ENCODE measurements around the gene MEX3A.

MEX3A gene

GRCh38 chr1:156115514-156116374, 33.5 kb upstream of the MEX3A start:
- Histone ChIP-seq H4K20me1 (ENCODE audit: control insufficient read depth, insufficient read depth, low read depth, low read length) (0 out of 2 replicates have a peak, but pooled peaks cover 3% of the 10 kb centered on the region), H3K9me2 (replicated peaks; ENCODE audit: control insufficient read depth, low read length) (no peaks in the 10 kb centered on the region), H3K27me3 (ENCODE audit: control insufficient read depth, low read length) (peaks cover 52% of the 10 kb centered on the region), H3K27ac (ENCODE audit: low read depth, low read length) (no peak overlapping the region), H3K4me2 (ENCODE audit: low read length) (peak overlapping the region; percentile 70), H3K79me2 (ENCODE audit: control insufficient read depth, low read length) (no peaks in the 10 kb centered on the region), H3F3A (ENCODE audit: control insufficient read depth, insufficient read depth) (no peaks in the 10 kb centered on the region), H3K36me3 (ENCODE audit: control insufficient read depth, low read length) (no peaks in the 10 kb centered on the region), H3K4me1 (ENCODE audit: control insufficient read depth, low read length) (peaks cover 11% of the 10 kb centered on the region), H3K4me3 (ENCODE audit: low read length) (peak overlapping the region; percentile 58; the same call in 1 of the 2 replicates), H3K9me3 (ENCODE audit: control insufficient read depth, insufficient read depth, low read length) (no peaks in the 10 kb centered on the region)
- TF ChIP-seq CTCF (IDR thresholded peaks at IDR 0.05; ENCODE audit: low read depth, low read length, poor library complexity, severe bottlenecking), result no peak
- no peak for TF ChIP-seq EZH2phosphoT487 (IDR thresholded peaks at IDR 0.05; ENCODE audit: borderline replicate concordance, low read length)

- H3K27me3 ChIP-seq (ENCODE audit: control insufficient read depth, low read length), result peaks cover 50% of the 10 kb centered on the region
- H3K9me2 ChIP-seq (replicated peaks; ENCODE audit: control insufficient read depth, low read length), result no peaks in the 10 kb centered on the region
- TF ChIP-seq EZH2phosphoT487 (IDR thresholded peaks at IDR 0.05; ENCODE audit: borderline replicate concordance, low read length) (peak; percentile 98; the same call in 1 of the 2 replicates), CTCF (IDR thresholded peaks at IDR 0.05; ENCODE audit: low read depth, low read length, poor library complexity, severe bottlenecking) (no peak)
- no peaks in the 10 kb centered on the region for H3F3A ChIP-seq (ENCODE audit: control insufficient read depth, insufficient read depth)
- no peaks in the 10 kb centered on the region for H3K9me3 ChIP-seq (ENCODE audit: control insufficient read depth, insufficient read depth, low read length)
- 0 out of 2 replicates have a peak, but pooled peaks cover 3% of the 10 kb centered on the region for H4K20me1 ChIP-seq (ENCODE audit: control insufficient read depth, insufficient read depth, low read depth, low read length)
- peak overlapping the region; percentile 70 for H3K4me2 ChIP-seq (ENCODE audit: low read length)
- H3K27ac ChIP-seq (ENCODE audit: low read depth, low read length), result no peak overlapping the region
- peaks cover 11% of the 10 kb centered on the region for H3K4me1 ChIP-seq (ENCODE audit: control insufficient read depth, low read length)
- no peaks in the 10 kb centered on the region for H3K36me3 ChIP-seq (ENCODE audit: control insufficient read depth, low read length)
- no peaks in the 10 kb centered on the region for H3K79me2 ChIP-seq (ENCODE audit: control insufficient read depth, low read length)
- H3K4me3 ChIP-seq (ENCODE audit: low read length), result peak overlapping the region; percentile 58
These were observed 32.8 kb upstream of the MEX3A start for GRCh38 chr1:156114919-156115513.

GRCh38 chr1:156114101-156114918, 32.0 kb upstream of the MEX3A start, which contains the start of gene LMNA:
Gene LMNA, plus strand, starts transcription at chr1:156114711. Its CDS starts 208 bp downstream, at chr1:156114919.
- Histone ChIP-seq H3K27ac (ENCODE audit: low read depth, low read length) (no peak within 1 kb of the TSS), H3F3A (ENCODE audit: control insufficient read depth, insufficient read depth) (no peaks in the 10 kb centered on the region), H3K36me3 (ENCODE audit: control insufficient read depth, low read length) (no peaks in the 10 kb centered on the region), H3K9me2 (replicated peaks; ENCODE audit: control insufficient read depth, low read length) (no peaks in the 10 kb centered on the region), H3K4me1 (ENCODE audit: control insufficient read depth, low read length) (peaks cover 11% of the 10 kb centered on the region), H3K79me2 (ENCODE audit: control insufficient read depth, low read length) (no peaks in the 10 kb centered on the region), H3K27me3 (ENCODE audit: control insufficient read depth, low read length) (peaks cover 49% of the 10 kb centered on the region), H3K9me3 (ENCODE audit: control insufficient read depth, insufficient read depth, low read length) (no peaks in the 10 kb centered on the region), H3K4me3 (ENCODE audit: low read length) (peak within 1 kb of the TSS; percentile 58), H3K4me2 (ENCODE audit: low read length) (peak within 1 kb of the TSS; percentile 70), H4K20me1 (ENCODE audit: control insufficient read depth, insufficient read depth, low read depth, low read length) (0 out of 2 replicates have a peak, but pooled peaks cover 3% of the 10 kb centered on the region)
- TF ChIP-seq EZH2phosphoT487 (IDR thresholded peaks at IDR 0.05; ENCODE audit: borderline replicate concordance, low read length) (no peak; the same call in 1 of the 2 replicates), CTCF (IDR thresholded peaks at IDR 0.05; ENCODE audit: low read depth, low read length, poor library complexity, severe bottlenecking) (no peak)
